Measurements from ENCODE around the gene DBI. TPM values are rescaled to one million over a fixed set of nuclear protein-coding genes. Genes with fewer than 3 reads are reported as not detected.

The DBI gene
- total RNA-seq, 2 experiments from 2014 or later, result 142 to 143 TPM

DNA sequence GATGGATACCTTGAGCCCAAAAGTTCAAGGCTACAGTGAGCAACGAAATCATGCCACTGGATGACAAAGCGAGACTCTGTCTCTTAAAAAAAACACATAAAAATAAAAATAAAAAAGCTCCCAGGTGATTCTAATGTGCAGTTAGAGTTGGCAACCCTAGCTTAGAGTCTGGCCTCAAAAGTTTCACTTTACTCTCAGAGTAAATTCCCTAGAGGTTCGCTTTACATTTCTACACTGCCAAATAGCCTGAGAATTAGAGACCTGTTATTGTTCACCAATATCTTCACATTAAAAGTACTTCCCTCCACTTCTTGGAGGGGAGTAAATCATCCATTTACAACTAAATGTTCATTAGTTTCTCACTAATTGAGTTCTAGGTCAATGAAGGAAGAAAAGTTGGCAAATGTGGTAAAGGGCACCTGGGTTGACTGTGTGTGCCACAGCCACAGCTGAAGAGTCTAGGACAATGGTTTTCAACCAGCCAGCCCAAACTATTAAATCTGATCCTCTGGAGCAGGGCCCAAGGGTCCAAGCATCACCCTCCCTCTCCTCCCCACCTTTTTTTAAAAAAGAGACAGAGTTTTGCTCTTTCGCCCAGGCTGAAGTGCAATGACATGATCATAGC lies 49.6 kb downstream of the DBI start:
- Mint-ChIP-seq H3K27ac (no peak overlapping the region), H3K36me3 (ENCODE audit: low read depth) (no peaks in the 10 kb centered on the region), H3K4me1 (ENCODE audit: low read depth) (no peaks in the 10 kb centered on the region), H3K9me3 (no peaks in the 10 kb centered on the region), H3K27me3 (peaks cover 2% of the 10 kb centered on the region), H3K4me3 (no peak overlapping the region)
- ATAC-seq, result no peak
- intact Hi-C loops (cut with micrococcal nuclease), result no loop called here
- CTCF ChIA-PET, result interaction anchor here (0.7 to 1.5 kb wide), 2 partner anchors 8 to 60 kb away, joined by 4 to 5 read pairs; no protein-coding TSS in a partner anchor
- no peak for DNase-seq
- POLR2A ChIA-PET, result interaction anchor here (0.9 kb wide), 1 partner anchor 18 kb away, joined by 3 read pairs; no protein-coding TSS in a partner anchor
- TF ChIP-seq, protein P1, sequence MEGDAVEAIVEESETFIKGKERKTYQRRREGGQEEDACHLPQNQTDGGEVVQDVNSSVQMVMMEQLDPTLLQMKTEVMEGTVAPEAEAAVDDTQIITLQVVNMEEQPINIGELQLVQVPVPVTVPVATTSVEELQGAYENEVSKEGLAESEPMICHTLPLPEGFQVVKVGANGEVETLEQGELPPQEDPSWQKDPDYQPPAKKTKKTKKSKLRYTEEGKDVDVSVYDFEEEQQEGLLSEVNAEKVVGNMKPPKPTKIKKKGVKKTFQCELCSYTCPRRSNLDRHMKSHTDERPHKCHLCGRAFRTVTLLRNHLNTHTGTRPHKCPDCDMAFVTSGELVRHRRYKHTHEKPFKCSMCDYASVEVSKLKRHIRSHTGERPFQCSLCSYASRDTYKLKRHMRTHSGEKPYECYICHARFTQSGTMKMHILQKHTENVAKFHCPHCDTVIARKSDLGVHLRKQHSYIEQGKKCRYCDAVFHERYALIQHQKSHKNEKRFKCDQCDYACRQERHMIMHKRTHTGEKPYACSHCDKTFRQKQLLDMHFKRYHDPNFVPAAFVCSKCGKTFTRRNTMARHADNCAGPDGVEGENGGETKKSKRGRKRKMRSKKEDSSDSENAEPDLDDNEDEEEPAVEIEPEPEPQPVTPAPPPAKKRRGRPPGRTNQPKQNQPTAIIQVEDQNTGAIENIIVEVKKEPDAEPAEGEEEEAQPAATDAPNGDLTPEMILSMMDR (IDR thresholded peaks at IDR 0.05), result no peak

- H3K36me3 Mint-ChIP-seq (ENCODE audit: low read depth), result no peaks in the 10 kb centered on the region
- intact Hi-C loops (cut with micrococcal nuclease), result no loop called here
Measured at GRCh38 chr2:119417908-119418307, 51.1 kb downstream of the DBI start.

GRCh38 chr2:119419065-119419464 lies 52.3 kb downstream of the DBI start:
- H3K4me1 Mint-ChIP-seq (ENCODE audit: low read depth), result no peaks in the 10 kb centered on the region
- peaks cover 5% of the 10 kb centered on the region for H3K9me3 Mint-ChIP-seq
- intact Hi-C loops (cut with micrococcal nuclease), result no loop called here

More at GRCh38 chr2:119417908-119418307, 51.1 kb downstream of the DBI start:
- Mint-ChIP-seq H3K4me3 (no peak overlapping the region), H3K27me3 (peaks cover 10% of the 10 kb centered on the region), H3K4me1 (ENCODE audit: low read depth) (no peaks in the 10 kb centered on the region), H3K9me3 (peaks cover 5% of the 10 kb centered on the region), H3K27ac (no peak overlapping the region)
- TF ChIP-seq, protein P1 (IDR thresholded peaks at IDR 0.05), result no peak
- ChIA-PET POLR2A (no interaction called here), CTCF (no interaction called here)
- ATAC-seq, result no peak
- DNase-seq, result no peak

DNA sequence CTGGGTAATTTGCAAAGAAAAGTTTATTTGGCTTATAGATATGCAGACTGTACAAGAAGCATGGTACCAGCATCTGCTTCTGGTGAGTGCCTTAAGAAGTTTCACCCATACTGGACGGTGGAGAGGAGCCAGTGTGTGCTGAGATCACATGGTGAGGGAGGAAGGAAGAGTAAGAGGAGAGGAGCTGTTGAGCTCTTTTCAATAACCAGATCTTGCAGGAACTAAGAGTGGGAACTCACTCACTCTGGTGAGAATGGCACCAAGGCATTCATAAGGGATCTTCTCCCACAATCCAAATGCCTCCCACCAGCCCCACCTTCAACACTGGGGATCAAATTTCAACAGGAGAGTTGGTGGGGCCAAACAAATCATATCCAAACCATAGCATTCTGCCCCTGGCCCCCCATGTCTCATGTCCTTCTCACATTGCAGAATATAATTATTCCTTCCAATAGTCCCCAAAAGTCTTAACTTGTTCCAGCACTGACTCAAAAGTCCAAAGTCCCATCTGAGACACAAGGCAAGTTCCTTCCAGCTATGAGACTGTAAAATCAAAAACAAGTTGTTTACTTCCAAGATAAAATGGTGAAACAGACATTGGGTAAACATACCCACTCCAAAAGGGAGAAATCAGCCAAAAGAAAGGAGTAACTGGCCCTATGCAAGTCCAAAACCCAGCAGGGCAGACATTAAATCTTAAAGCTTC lies 53.2 kb downstream of the DBI start:
- CTCF ChIA-PET, result interaction anchor here (1.0 kb wide), 1 partner anchor 56 kb away, joined by 3 read pairs; no protein-coding TSS in a partner anchor
- no peaks in the 10 kb centered on the region for H3K36me3 Mint-ChIP-seq (ENCODE audit: low read depth)
- no peaks in the 10 kb centered on the region for H3K4me1 Mint-ChIP-seq (ENCODE audit: low read depth)
- ATAC-seq, result no peak
- no peak for DNase-seq
- no peak overlapping the region for H3K27ac Mint-ChIP-seq
- H3K27me3 Mint-ChIP-seq, result peaks cover 14% of the 10 kb centered on the region
- H3K4me3 Mint-ChIP-seq, result no peak overlapping the region
- TF ChIP-seq, protein P1 (IDR thresholded peaks at IDR 0.05), result no peak
- POLR2A ChIA-PET, result no interaction called here
- peaks cover 5% of the 10 kb centered on the region for H3K9me3 Mint-ChIP-seq
- intact Hi-C loops (cut with micrococcal nuclease), result no loop called here

More at GRCh38 chr2:119419065-119419464, 52.3 kb downstream of the DBI start:
- TF ChIP-seq, protein P1 (IDR thresholded peaks at IDR 0.05), result no peak
- Mint-ChIP-seq H3K27ac (no peak overlapping the region), H3K27me3 (peaks cover 14% of the 10 kb centered on the region), H3K4me3 (no peak overlapping the region), H3K36me3 (ENCODE audit: low read depth) (no peaks in the 10 kb centered on the region)
- ATAC-seq (no peak), DNase-seq (no peak)
- CTCF ChIA-PET, result no interaction called here
- POLR2A ChIA-PET, result no interaction called here

DNA sequence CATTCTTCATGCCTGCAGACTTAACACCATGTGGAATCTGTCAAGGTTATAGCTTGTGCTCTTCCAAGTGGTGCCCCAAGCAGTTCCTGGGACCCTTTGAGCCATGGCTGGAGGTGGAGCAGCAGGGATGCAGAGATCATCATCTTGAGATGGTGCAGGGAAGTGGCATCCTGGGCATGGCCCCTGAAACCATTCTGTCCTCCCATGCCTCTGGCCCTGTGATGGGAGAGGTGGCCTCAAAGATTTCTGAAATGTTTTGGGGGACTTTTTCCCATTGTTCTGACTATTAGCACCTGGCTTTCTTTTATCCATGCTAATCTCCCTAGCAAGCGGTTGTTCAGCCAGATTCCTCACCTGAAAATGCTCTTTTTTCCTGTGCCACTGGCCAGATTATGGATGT lies 54.5 kb downstream of the DBI start:
- H3K9me3 Mint-ChIP-seq, result peaks cover 5% of the 10 kb centered on the region
- no peak overlapping the region for H3K27ac Mint-ChIP-seq
- no peaks in the 10 kb centered on the region for H3K4me1 Mint-ChIP-seq (ENCODE audit: low read depth)
- no peaks in the 10 kb centered on the region for H3K36me3 Mint-ChIP-seq (ENCODE audit: low read depth)
- no peak overlapping the region for H3K4me3 Mint-ChIP-seq
- POLR2A ChIA-PET, result no interaction called here
- H3K27me3 Mint-ChIP-seq, result peaks cover 18% of the 10 kb centered on the region
- CTCF ChIA-PET, result no interaction called here
- intact Hi-C loops (cut with micrococcal nuclease), result no loop called here
- no peak for DNase-seq
- TF ChIP-seq, protein P1 (IDR thresholded peaks at IDR 0.05), result no peak
- ATAC-seq, result no peak

Measured in activated CD8-positive, alpha-beta T cell treated with anti-CD3 and anti-CD28 coated beads for 36 hours (primary cell).